Measurements from ENCODE around the gene ABCG1. TPM values are rescaled to one million over a fixed set of nuclear protein-coding genes. Genes with fewer than 3 reads are reported as not detected.

Gene ABCG1
- polyA plus RNA-seq, 10 donors, result 5.1 to 10.0 (median 7.8) TPM

DNA sequence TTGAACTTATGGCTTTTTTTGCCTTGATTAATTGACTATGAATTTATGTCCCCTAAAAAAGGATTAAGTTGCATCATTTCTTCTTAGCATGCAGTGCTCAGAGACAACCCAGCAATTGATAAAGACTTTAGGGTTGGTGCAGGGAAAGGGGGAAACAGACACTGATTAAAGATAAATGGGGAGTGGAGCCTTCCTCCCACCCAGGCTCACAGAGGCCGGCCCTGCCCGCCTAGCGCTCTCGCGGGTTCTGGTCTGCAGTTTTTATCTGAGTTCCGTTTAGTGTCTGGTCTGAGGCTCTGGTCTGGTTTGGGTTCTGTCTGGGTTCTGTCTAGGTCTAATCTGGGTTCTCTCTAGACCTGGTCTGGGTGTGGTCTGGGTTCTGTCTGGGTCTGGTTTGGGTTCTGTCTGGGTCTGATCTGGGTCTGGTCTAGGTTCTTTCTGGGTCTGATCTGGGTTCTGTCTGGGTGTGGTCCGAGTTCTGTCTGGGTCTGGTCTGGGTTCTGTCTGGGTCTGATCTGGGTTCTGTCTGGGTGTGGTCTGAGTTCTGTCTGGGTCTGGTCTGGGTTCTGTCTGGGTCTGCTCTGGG, 48.1 kb downstream of the ABCG1 start:
- no peak for DNase-seq

DNA sequence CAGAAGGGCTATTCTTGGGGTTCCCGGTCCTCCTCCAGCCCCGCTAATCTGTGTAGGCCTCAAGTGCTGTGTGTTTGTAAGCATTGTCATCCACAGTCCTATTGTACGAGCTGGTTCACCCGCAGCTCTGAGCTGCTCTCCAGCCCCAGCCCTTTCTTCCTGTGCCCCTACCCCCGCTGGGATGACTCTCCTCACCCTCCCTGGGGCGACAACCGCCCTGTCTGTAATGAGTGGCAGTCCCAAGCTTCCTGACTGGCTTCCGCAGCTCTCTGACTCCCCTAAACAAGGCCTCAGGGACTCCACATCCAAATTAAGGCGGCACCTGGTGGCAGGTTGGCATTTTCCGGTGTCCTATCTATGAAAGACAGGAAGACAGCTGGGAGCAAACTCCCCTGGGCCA, 50.4 kb downstream of the ABCG1 start:
- no peak for DNase-seq

DNA sequence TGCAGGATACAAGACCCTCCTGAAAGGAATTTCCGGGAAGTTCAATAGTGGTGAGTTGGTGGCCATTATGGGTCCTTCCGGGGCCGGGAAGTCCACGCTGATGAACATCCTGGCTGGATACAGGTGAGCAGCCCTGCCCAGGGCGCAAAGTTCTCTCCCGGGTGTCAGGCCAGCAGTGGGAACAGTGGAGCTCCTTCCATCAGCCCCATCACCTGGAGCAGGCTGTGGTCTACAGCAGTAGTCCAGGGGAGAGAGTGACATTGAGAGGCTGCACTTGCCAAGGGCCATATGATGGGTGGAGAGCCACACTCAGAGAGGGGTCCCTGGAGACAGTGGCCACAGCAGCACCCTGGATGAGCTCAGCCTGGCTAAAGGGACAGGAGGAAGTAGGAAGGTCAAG, 52.1 kb downstream of the ABCG1 start:
- no peak for DNase-seq

DNA sequence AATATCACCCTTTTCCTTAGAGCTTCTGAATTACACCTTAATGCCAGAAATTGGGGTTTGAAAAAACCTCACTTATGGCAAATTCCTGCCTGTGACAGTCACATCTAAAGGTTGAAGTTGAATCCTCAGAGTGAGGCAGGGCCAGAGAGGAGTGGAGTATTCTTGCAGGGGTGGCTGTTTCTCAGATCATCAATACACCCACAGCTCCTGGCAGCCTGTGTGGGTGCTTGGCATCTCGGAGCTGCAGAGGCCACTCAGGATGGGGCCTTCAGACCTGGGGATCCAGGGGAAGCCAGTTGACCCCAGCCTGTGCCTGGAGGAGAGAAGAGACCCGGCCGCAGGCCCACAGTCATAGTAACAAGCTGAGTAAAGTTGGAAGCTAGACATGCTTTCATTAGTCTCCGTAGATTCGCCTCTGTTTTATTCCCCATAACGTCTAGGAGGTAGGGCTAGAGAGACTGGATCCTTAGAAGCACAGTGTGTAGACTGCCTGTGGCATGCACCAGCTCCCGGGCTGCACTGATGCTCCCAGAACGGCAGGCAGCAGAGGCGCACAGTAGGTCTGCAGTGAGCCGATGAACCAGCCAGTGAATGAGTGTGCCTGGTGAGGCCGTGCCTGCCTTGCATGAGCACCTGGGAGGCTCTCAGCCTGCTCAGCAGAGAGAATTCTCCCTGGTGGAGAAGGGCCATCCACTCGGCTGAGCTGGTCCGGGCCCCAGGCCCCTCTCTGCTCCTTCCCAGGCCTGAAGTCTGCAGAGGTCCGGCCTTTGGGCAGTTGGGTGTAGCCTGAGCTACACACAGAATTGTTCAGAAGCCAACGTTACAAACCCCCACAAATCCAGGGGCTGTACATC, 53.4 kb downstream of the ABCG1 start:
- DNase-seq, result no peak

DNA sequence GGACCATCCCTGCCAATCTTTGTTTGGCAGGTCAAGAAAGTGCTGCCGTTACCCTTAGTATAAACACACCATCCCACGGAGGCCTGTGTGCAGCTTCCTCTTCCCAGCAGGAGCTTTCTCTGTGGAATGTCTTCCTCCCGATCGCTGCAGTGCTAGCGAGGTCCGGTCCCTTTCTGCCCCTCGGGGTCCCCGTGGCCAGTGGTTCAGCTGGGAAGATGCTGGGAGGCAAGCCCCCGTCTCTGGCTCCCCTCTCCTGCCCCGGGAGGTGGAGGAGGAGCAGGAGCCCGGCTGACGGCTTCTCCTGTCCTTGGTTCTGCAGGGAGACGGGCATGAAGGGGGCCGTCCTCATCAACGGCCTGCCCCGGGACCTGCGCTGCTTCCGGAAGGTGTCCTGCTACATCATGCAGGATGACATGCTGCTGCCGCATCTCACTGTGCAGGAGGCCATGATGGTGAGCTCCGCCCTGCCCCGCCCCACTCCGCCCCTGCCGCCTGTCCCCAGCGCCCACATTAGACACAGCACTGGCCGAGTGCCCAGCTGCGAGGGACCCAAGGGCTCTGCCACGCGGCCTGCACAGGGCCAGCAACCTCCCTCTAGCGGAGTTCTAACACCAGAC, 54.2 kb downstream of the ABCG1 start:
- no peak for DNase-seq

DNA sequence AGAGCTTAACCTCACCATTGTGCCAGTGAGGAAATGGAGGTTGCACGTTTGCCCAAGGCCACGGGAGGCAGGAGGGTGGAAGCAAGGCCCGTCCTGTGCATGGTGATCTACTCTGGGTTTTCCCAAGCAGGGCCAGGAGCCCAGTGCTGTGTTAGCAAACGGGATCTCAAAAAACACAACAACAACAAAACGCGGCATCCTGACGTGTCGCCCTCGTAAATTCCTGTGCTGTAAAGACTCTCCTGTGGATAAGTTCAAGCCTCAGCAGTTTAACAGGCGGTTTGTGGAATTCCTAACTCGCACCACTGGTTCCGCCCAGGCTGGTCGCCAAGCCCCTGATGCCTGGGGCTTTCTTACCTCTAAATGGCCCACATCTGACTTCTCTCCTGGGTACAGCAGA, 57.1 kb downstream of the ABCG1 start:
- DNase-seq, result no peak

DNA sequence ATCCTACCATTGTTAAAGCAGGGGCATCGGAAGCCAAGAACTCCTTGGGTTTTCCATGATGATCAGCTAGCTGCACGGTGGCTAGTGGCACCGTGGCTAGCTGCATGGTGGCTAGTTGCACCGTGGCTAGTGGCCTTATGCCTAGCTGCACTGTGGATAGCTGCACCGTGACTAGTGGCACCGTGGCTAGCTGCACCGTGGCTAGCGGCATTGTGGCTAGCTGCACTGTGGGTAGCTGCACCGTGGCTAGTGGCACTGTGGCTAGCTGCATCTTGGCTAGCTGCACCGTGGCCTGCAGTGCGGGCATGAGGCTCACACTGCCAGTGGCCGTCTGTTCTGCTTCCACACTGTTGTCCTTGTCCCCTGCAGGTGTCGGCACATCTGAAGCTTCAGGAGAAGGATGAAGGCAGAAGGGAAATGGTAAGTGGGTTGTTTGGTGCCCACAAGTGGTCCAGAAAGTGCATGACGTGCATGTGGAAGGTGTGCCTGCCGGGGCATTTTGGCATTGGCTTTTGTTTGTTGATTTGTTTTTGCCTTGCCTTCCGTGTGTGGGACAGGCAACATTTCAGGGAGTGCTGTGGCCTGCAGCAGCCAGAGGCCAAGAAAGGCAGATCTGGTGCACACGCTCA, 57.7 kb downstream of the ABCG1 start:
- DNase-seq, result no peak

DNA sequence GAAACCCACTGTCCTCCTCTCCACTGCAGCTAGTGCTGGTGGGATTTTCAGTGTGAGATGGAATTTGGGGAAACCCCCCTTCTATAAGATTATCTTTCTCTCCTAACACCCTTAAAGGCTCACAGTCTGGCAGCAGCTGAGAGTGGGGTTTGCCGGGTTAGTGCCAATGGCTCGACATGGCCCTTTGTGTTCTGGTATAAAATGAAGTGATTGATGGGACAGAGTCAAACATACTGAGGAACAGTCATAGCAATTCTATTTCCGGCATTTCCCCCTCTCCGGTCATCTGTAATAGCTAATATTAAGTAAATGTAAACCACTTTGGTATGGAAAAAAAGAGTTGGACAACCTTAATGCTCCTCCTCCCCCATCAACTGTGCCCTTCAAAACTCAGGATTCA, 58.7 kb downstream of the ABCG1 start:
- DNase-seq, result no peak

DNA sequence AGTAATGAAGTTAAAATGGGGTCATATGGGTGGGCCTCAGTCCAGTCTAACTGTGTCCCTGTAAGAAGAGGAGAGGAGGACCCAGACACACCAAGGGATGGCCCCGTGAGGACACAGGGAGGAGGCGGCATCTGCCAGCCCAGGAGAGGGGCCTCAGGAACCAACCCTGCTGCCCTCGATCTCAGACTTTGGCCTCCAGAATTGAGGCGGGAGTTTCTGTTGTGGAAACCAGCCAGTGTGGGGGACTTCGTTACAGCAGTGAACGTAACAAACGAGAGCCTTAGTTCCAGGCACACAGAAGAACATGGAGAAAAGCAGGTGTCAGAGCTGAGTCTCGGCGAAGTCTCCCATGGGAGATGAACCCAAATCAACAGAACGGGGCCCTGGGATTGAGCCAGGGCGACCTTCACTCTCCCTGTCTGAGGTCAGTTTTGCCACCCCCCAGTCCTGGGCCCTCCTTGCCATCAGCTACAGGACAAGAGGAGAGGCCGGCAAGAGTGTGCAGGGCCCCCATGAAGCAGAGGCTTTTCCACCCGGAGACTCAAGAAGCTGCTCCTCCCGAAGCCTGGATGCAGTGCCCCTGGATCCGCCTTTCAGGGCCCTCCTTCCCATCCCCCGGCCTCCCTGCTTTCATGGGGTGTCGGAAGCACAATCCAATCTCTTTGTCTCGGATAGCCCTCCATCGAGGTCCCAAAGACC, 59.7 kb downstream of the ABCG1 start:
- DNase-seq, result no peak

DNA sequence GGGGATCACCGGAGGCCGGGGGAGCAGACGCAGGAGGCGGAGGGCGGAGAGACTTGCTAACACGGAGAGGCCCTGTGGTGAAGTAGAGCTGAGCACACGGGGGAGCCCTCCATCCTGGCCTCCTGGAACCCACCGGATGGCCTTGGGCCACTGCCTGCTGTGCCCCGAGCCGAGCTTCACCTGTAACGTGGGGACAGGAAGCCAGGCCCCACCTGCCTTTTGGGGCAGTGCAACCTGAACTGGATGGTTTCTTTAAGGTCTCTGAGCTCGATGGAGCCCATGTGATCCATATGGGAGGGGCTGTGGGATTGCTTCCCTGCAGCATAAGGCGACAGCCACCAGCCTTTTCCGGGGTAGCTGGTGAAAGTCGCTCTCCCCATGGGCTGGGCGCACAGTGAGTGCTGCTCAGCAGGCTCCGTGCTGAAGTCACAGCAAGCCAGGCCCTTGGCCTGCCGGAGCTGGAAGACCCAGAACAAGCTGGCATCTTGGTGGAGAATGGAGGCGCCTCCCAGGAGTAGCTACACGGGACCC, 60.5 kb downstream of the ABCG1 start:
- DNase-seq, result no peak

DNA sequence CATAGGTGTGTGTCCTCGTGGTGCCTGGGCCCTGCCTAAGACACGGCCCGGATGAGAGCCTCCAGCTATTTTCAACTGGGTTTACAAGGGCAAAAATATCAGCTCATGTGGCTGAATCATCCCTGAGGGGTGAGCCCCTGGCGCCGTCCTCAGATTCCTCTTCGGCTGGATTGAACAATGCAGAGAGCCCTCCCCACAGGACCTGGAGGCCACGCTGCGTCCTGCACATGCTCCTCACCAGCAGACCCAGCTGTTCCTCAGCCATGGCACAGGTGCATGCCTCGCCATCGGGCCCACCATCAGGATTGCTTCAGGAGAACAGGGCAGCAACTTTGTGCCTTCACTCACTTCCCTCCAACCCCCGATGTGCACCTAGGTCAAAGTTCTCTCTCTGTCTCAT, 60.9 kb downstream of the ABCG1 start:
- no peak for DNase-seq

DNA sequence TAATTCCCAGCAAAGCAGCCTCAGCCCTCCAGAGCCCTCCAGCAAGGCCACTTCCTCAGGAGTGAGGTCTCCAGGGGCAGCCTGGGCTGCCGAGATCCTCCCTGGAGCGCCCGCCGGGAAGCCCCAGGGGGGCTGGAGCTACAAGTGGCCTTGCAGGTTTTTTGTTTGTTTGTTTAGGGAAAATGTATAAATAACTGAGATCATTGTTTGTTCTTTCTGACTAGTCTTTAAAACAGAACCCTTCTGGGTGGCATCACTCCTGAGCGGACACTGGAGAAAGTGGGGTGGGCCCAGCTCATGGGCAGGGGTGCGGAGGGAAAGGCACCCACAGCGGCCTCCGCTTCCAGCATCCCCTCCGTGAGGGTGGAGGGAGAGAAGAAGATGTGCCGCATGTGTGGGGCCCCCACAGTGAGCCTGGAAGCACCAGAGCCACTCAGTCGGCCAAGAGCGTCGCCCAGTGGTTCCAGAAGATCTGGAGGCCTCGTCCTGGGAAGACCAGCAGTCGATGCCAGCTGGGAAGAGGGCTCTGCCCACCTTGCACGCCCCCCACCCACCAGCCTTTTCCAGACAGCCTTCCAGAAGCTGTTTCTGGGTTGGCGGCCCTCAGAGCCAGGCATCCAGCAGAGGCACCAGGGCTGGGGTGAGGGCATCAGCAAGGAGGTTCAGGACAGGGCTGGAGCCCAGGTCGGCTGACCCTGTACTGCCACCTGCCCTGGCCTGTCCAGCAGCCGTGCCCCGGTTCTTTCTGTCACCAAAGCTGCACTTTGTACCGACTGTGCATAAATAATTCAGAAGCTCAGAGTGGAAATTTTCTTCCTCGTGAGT, 61.6 kb downstream of the ABCG1 start:
- DNase-seq, result no peak

DNA sequence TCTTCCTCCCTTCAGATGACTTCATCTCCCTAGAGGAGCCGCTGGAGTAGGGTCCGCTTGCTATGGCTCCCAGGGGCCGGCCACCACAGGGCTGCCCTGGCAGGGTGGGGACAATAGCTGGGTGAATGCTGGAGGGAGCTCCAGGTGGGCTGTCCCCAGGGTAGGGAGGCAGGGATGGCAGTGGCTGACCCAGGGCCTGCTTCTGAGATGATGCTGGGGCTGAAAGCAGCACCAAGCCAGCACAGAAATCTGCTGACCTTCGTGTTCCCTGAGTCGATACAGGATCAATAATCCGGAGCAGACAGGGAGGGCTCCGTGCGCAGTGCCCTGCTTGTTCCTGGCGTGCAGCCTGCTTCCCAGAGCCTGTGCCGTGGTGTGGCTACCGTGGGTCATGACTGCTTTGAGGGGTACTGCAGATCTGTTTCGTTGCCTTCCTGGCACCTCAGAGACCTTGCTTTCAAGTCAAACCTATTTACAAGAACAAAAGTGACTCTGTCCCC, 62.3 kb downstream of the ABCG1 start:
- DNase-seq, result no peak

DNA sequence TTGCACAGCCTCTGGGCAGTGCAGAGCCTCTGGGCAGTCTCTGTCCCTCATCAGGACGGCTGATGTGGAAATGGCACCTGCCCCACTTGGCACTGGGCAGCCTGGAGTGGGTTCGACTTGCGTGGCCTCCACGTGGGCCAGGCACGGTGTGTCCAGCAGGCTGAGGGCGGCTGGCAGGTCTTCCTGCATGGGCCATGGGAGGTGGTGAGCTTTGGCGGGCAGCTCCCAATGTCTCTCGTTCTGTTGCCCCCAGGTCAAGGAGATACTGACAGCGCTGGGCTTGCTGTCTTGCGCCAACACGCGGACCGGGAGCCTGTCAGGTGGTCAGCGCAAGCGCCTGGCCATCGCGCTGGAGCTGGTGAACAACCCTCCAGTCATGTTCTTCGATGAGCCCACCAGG, 63.1 kb downstream of the ABCG1 start:
- no peak for DNase-seq

DNA sequence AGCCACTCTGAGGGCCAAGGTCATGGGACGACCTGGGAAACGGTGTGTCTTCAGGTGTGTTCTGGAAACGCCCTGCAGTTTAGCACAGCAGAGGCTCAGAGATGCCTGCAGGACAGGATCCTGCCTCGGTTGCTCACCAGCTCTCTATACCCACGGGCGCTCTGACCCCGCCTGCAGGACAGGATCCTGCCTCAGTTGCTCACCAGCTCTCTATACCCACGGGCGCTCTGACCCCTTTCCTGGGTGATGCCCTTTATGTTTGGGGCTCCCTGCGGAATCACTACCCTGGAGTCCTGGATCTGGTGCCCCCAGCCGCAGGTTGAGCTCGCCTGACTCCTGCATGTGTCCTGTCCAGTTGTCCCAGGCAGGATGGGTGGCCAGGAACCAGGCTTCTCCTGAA, 63.8 kb downstream of the ABCG1 start:
- no peak for DNase-seq

DNA sequence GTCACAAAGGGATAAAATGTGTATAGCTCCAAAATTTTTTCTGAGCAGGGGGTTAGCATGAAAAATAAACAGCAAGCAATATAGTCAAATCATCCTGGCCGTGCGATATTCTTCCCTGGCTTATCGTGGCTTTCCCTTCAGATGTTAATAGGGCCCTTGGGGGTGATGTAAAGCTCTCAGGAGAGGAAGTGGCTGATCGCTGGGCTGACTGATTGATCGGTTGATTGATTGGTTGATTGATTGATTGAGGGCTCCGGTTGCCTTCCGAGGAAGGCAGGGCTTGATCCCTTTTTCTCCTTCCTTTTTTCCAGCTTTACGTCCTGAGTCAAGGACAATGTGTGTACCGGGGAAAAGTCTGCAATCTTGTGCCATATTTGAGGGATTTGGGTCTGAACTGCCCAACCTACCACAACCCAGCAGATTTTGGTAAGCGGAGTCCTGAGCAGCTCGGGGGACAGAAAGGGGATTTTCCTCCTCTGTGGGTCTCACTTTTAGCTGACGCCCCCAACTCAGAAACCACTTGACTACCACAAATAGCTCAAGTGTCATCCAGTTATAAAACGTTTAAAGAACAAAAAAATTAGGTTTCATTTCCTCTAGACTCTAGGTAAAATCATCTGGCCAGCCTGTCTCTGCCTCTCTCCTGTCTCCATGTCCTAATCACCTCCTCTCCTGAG, 66.8 kb downstream of the ABCG1 start:
- no peak for DNase-seq

DNA sequence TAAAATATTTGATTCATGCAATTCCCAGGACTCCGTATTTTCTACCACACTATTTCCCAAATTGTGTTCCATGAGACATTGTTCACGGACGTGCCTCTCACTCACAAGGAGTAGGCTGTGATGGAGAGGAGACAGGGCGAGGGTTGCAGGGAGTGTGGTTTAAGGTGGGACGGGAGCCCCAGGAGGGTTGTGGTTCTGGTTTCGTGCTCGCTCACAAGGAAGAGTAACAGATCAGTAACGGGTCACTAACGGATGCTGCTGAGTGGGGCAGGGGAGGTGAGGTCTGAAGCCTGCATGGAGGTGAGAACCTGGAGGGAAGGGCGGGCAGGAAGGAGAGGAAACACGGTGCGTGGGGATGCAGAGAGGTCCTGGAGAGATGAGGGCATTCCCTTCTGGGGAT, 67.5 kb downstream of the ABCG1 start:
- DNase-seq, result no peak

DNA sequence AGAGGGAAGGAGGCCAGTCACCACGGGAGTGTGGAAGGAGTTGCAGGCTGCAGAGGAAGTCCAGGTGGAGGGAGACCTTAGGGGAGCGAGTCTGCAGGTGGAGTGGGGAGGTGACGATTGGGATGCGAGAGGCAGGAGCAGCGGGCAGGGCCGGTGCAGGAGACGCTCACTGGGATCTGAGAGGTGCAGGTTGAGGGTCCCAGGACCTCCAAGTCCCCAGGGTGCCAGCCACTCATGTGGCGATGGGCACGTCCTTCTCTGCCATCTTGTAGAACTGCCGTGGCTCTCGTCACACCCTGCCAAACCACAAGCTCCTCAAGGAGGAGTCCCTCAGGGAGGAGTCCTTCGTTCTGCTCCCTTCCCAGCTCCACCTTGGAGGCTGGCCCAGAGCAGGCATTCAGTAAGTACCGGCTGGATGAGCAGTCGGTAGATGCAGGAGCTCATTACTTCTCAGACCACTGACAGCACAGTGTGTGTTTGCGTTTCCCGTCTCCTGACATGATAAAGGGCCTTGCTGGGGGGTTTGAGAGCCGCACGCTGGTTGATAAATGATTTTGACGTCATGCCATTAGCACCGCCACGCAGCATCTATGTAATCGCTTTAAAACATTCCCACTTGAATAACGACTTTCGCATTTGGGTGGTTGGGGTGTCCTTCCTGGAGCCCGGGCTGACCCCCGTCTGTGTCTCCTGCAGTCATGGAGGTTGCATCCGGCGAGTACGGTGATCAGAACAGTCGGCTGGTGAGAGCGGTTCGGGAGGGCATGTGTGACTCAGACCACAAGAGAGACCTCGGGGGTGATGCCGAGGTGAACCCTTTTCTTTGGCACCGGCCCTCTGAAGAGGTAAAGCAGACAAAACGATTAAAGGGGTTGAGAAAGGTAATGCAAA, 68.5 kb downstream of the ABCG1 start:
- DNase-seq, result no peak

DNA sequence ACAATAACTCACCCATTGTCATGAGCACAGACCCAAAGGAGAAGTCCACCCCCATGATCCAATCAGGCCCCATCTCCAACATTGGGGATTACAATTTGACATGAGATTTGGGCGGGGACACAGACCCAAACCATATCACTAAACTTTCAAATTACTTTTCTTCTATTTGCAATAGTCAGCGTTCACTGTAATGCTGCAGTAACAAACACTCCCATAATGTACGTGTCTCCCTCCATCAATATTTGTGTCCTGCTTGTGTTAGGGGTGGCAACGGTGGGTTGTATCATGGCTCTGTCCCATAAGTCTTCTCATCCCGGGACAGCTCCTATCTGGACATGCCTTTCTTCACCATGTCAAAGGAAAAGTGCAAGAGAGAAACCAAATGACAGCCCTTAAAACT, 70.0 kb downstream of the ABCG1 start:
- DNase-seq, result no peak

All from muscle of back (tissue), 11 donors.